ENCODE measurements around the gene FREM3. TPM values are rescaled to one million over a fixed set of nuclear protein-coding genes. Genes with fewer than 3 reads are reported as not detected.

Gene FREM3
- total and polyA plus RNA-seq, 12 donors, result 0.01 to 0.25 (median 0.05) TPM; not detected in 6

- Histone ChIP-seq H3K4me1 (no peaks in the 10 kb centered on the region), H3K9me3 (no peaks in the 10 kb centered on the region), H3K4me3 (no peak overlapping the region), H3K27ac (no peak overlapping the region), H3K27me3 (no peaks in the 10 kb centered on the region), H3K36me3 (no peaks in the 10 kb centered on the region)
- no peak for DNase-seq
- no peak for ATAC-seq
- no peak for TF ChIP-seq CTCF (IDR thresholded peaks at IDR 0.05)
- intact Hi-C loops (cut with DNase I), result no loop called here
- whole genome bisulfite sequencing, 2 donors, result 84 to 93% methylated on average over 2 of the region's 2 CpGs
These were observed 13.6 kb upstream of the FREM3 start for GRCh38 chr4:143713955-143714625.

- H3K4me1 ChIP-seq, result no peaks in the 10 kb centered on the region
- no peak for ATAC-seq
- no peak for TF ChIP-seq CTCF (IDR thresholded peaks at IDR 0.05)
- no peaks in the 10 kb centered on the region for H3K36me3 ChIP-seq
- intact Hi-C loops (cut with DNase I), result no loop called here
- no peak for DNase-seq
- WGBS, 2 donors, result 93 to 94% methylated on average over 5 of the region's 5 CpGs
- H3K9me3 ChIP-seq, result no peaks in the 10 kb centered on the region
- no peaks in the 10 kb centered on the region for H3K27me3 ChIP-seq
- H3K27ac ChIP-seq, result no peak overlapping the region
- no peak overlapping the region for H3K4me3 ChIP-seq
These were observed 13.1 kb upstream of the FREM3 start for GRCh38 chr4:143713553-143713952.

- DNase-seq, result no peak
- 44 to 68% methylated on average over 1 of the region's 1 CpG for WGBS, 2 donors
- Histone ChIP-seq H3K9me3 (peaks cover 0 to 7% (median 0%) of the 10 kb centered on the region in 11 donors), H3K27me3 (no peaks in the 10 kb centered on the region), H3K4me3 (no peak overlapping the region), H3K36me3 (no peaks in the 10 kb centered on the region), H3K4me1 (no peaks in the 10 kb centered on the region), H3K27ac (no peak overlapping the region)
- no peak for TF ChIP-seq CTCF (IDR thresholded peaks at IDR 0.05)
- no peak for ATAC-seq
- intact Hi-C loops (cut with DNase I), result no loop called here
These were observed 11.7 kb upstream of the FREM3 start for GRCh38 chr4:143712155-143712550.

GRCh38 chr4:143711543-143712154, 11.2 kb upstream of the FREM3 start:
- ATAC-seq, result no peak
- Histone ChIP-seq H3K4me3 (no peak overlapping the region), H3K4me1 (no peaks in the 10 kb centered on the region), H3K27me3 (no peaks in the 10 kb centered on the region), H3K36me3 (no peaks in the 10 kb centered on the region), H3K27ac (no peak overlapping the region), H3K9me3 (peaks cover 0 to 10% (median 0%) of the 10 kb centered on the region in 11 donors)
- DNase-seq, result no peak
- 85 to 88% methylated on average over 4 of the region's 4 CpGs for whole genome bisulfite sequencing, 2 donors
- intact Hi-C loops (cut with DNase I), result no loop called here
- TF ChIP-seq CTCF (IDR thresholded peaks at IDR 0.05), result no peak

Data from heart right ventricle (tissue), 16 donors.